WTC11 (cell line): ENCODE results near the gene C1orf198. TPM values are rescaled to one million over a fixed set of nuclear protein-coding genes. Genes with fewer than 3 reads are reported as not detected.

Experiments used
- ATAC-seq: fragments of 200-7000 bp; cut with Tn5 transposase; 2 replicates; pipeline ENCODE4 v1.10.0; 2021; ENCODE audit warnings: mild to moderate bottlenecking, moderate library complexity
- CTCF ChIA-PET: fragments of 300-600 bp; sonication (Branson Sonifier 250); formaldehyde crosslinking; loops from one replicate; lab custom pipeline; 2021; ENCODE audit warnings: antibody characterized with exemption; lab: Charles Lee
- POLR2A ChIA-PET: fragments of 350-600 bp; sonication (Branson Sonifier 250); formaldehyde crosslinking; loops from one replicate; lab custom pipeline; 2021; ENCODE audit warnings: antibody characterized with exemption; lab: Charles Lee
- DNase-seq: peaks from one replicate; pipeline ENCODE4 v3.0.0; 2021; ENCODE audit warnings: low spot score
- H3K27ac Mint-ChIP-seq: 2 replicates; pipeline ENCODE4 v1.8.0; 2021; ENCODE audit warnings: mixed read lengths
- H3K27me3 Mint-ChIP-seq: 2 replicates; pipeline ENCODE4 v1.8.0; 2021; ENCODE audit warnings: low read depth, mild to moderate bottlenecking, moderate library complexity, mixed read lengths
- H3K36me3 Mint-ChIP-seq: 2 replicates; pipeline ENCODE4 v1.8.0; 2021; ENCODE audit warnings: mixed read lengths
- H3K4me1 Mint-ChIP-seq: 2 replicates; pipeline ENCODE4 v1.8.0; 2022; ENCODE audit warnings: mixed read lengths
- H3K4me3 Mint-ChIP-seq: 2 replicates; pipeline ENCODE4 v1.8.0; 2021; ENCODE audit warnings: mild to moderate bottlenecking, moderate library complexity, mixed read lengths
- H3K9me3 Mint-ChIP-seq: 2 replicates; pipeline ENCODE4 v1.8.0; 2021; ENCODE audit warnings: mixed read lengths
- ATF1 ChIP-seq: sonication (generic); formaldehyde crosslinking; IDR thresholded peaks from 2 replicates; pipeline ENCODE4 v1.8.1; 2023; ENCODE audit warnings: mild to moderate bottlenecking, moderate library complexity, missing genetic modification reagents
- ATF2 ChIP-seq: sonication (generic); formaldehyde crosslinking; IDR thresholded peaks from 2 replicates; pipeline ENCODE4 v1.8.1; 2022; ENCODE audit warnings: low read depth, missing genetic modification reagents, borderline replicate concordance
- CBFB ChIP-seq: sonication (generic); formaldehyde crosslinking; IDR thresholded peaks from 2 replicates; pipeline ENCODE4 v1.8.1; 2022; ENCODE audit warnings: mild to moderate bottlenecking, low read depth, missing genetic modification reagents
- CTCF ChIP-seq: fragments of 200-600 bp; IDR thresholded peaks from 2 replicates; pipeline ENCODE4 v1.8.0; 2022; ENCODE audit warnings: antibody characterized with exemption
- ERG ChIP-seq: fragments of 250-450 bp; sonication (Bioruptor Pico); IDR thresholded peaks from 2 replicates; pipeline ENCODE4 v1.8.0; 2021; ENCODE audit warnings: mild to moderate bottlenecking
- ETV6 ChIP-seq: sonication (generic); formaldehyde crosslinking; IDR thresholded peaks from 2 replicates; pipeline ENCODE4 v1.8.1; 2022; ENCODE audit warnings: mild to moderate bottlenecking, missing genetic modification reagents
- FOXK1 ChIP-seq: sonication (generic); formaldehyde crosslinking; IDR thresholded peaks from 2 replicates; pipeline ENCODE4 v1.8.0; 2022; ENCODE audit warnings: mild to moderate bottlenecking, moderate library complexity, missing genetic modification reagents
- FOXP1 ChIP-seq: sonication (generic); formaldehyde crosslinking; IDR thresholded peaks from 2 replicates; pipeline ENCODE4 v1.8.0; 2022; ENCODE audit warnings: missing genetic modification reagents, mild to moderate bottlenecking, moderate library complexity, borderline replicate concordance
- NFATC4 ChIP-seq: fragments of 250-450 bp; sonication (Bioruptor Pico); IDR thresholded peaks from 2 replicates; pipeline ENCODE4 v1.9.0; 2021; ENCODE audit warnings: mild to moderate bottlenecking
- NR3C1 ChIP-seq: sonication (generic); formaldehyde crosslinking; conservative IDR thresholded peaks from 2 replicates; pipeline ENCODE4 v1.8.1; 2023; ENCODE audit warnings: low read depth, mild to moderate bottlenecking, missing genetic modification reagents
- SMAD4 ChIP-seq: sonication (generic); formaldehyde crosslinking; IDR thresholded peaks from 2 replicates; pipeline ENCODE4 v1.8.0; 2022; ENCODE audit warnings: mild to moderate bottlenecking, missing genetic modification reagents
- TP53 ChIP-seq: sonication (generic); formaldehyde crosslinking; IDR thresholded peaks from 2 replicates; pipeline ENCODE4 v1.8.1; 2023; ENCODE audit warnings: mild to moderate bottlenecking, missing genetic modification reagents
- USF2 ChIP-seq: sonication (generic); formaldehyde crosslinking; IDR thresholded peaks from 2 replicates; pipeline ENCODE4 v1.8.1; 2023; ENCODE audit warnings: mild to moderate bottlenecking, missing genetic modification reagents, moderate library complexity
- ZNF219 ChIP-seq: sonication (generic); formaldehyde crosslinking; IDR thresholded peaks from 2 replicates; pipeline ENCODE4 v1.8.0; 2023; ENCODE audit warnings: missing genetic modification reagents, mild to moderate bottlenecking, borderline replicate concordance
- ZNF232 ChIP-seq: sonication (generic); formaldehyde crosslinking; IDR thresholded peaks from 2 replicates; pipeline ENCODE4 v1.8.0; 2022; ENCODE audit warnings: mild to moderate bottlenecking, missing genetic modification reagents
- ZNF512 ChIP-seq: sonication (generic); formaldehyde crosslinking; IDR thresholded peaks from 2 replicates; pipeline ENCODE4 v1.8.1; 2022; ENCODE audit warnings: missing genetic modification reagents, borderline replicate concordance
- total RNA-seq: library from RNA; stranded (reverse); gene quantifications from 3 replicates; pipeline ENCODE4 v1.2.3, GENCODE V29; 2021
- TF ChIP-seq, protein P1 (sequence below): sonication (generic); formaldehyde crosslinking; IDR thresholded peaks from 2 replicates; pipeline ENCODE4 v1.8.0; 2023; ENCODE audit warnings: missing genetic modification reagents, mild to moderate bottlenecking, borderline replicate concordance
- TF ChIP-seq, protein P2 (sequence below): fragments of 250-450 bp; sonication (Bioruptor Pico); conservative IDR thresholded peaks from 2 replicates; pipeline ENCODE4 v1.9.0; 2021; ENCODE audit warnings: mild to moderate bottlenecking
- TF ChIP-seq, protein P3 (sequence below): sonication (generic); formaldehyde crosslinking; IDR thresholded peaks from 2 replicates; pipeline ENCODE4 v1.8.0; 2022; ENCODE audit warnings: mild to moderate bottlenecking, missing genetic modification reagents
- TF ChIP-seq, protein P4 (sequence below): sonication (generic); formaldehyde crosslinking; IDR thresholded peaks from 2 replicates; pipeline ENCODE4 v1.8.1; 2023; ENCODE audit warnings: mild to moderate bottlenecking, moderate library complexity, missing genetic modification reagents

The C1orf198 gene
- total RNA-seq, 1 experiment from 2014 or later = 26.9 TPM

DNA sequence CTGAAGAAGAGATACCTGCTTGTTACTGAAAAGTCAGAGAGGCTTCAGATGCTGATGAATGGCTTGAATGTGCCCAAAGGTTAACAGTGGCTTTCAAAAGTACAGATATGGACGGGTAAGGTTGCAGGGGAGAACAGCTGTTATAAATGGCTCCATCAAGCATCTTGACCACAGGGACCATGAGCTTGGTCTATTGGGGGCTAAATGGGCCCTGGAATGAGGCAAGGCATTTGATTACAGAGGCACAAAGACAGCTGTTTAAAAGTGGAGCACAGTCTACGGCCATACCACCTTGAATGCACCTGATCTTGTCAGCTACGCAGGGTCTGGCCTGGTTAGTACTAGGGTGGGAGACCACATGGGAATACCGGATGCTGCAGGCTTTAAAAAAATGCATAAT, 48.3 kb downstream of the C1orf198 start (continued):
- TF ChIP-seq, protein P1, sequence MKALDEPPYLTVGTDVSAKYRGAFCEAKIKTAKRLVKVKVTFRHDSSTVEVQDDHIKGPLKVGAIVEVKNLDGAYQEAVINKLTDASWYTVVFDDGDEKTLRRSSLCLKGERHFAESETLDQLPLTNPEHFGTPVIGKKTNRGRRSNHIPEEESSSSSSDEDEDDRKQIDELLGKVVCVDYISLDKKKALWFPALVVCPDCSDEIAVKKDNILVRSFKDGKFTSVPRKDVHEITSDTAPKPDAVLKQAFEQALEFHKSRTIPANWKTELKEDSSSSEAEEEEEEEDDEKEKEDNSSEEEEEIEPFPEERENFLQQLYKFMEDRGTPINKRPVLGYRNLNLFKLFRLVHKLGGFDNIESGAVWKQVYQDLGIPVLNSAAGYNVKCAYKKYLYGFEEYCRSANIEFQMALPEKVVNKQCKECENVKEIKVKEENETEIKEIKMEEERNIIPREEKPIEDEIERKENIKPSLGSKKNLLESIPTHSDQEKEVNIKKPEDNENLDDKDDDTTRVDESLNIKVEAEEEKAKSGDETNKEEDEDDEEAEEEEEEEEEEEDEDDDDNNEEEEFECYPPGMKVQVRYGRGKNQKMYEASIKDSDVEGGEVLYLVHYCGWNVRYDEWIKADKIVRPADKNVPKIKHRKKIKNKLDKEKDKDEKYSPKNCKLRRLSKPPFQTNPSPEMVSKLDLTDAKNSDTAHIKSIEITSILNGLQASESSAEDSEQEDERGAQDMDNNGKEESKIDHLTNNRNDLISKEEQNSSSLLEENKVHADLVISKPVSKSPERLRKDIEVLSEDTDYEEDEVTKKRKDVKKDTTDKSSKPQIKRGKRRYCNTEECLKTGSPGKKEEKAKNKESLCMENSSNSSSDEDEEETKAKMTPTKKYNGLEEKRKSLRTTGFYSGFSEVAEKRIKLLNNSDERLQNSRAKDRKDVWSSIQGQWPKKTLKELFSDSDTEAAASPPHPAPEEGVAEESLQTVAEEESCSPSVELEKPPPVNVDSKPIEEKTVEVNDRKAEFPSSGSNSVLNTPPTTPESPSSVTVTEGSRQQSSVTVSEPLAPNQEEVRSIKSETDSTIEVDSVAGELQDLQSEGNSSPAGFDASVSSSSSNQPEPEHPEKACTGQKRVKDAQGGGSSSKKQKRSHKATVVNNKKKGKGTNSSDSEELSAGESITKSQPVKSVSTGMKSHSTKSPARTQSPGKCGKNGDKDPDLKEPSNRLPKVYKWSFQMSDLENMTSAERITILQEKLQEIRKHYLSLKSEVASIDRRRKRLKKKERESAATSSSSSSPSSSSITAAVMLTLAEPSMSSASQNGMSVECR (CRISPR knock-in tag) = no peak
- no peak for TF ChIP-seq CTCF
- TF ChIP-seq FOXK1 = no peak
- TF ChIP-seq ZNF219 = no peak
- TF ChIP-seq USF2 = no peak
- TF ChIP-seq NR3C1 (CRISPR knock-in tag) = no peak
- TF ChIP-seq TP53 (CRISPR knock-in tag) = no peak
- TF ChIP-seq FOXP1 (CRISPR knock-in tag) = no peak

DNA sequence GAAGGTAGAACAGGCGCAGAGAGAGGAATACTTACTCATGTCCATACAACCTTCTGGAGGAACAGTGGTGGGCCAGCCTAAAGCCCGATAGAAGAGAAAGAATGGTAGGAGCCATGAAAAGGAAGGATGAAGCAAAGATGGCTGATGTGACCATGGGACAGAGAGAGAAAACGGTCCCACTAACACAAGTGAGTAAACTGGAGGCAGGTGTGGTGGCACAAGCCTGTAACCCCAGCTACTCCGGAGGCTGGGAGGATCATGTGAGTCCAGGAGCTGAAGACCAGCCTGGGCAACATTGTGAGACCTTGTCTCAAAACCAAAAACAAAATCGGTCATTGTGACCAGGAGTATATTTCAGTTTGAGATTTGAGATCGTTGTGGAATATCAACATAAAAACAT, 49.4 kb downstream of the C1orf198 start:
- Mint-ChIP-seq H3K27ac (no peak overlapping the region), H3K9me3 (peaks cover 1% of the 10 kb centered on the region; the same call in 1 of the 2 replicates)
- POLR2A ChIA-PET = no interaction called here

More for the DNA sequence above, 49.4 kb downstream of the C1orf198 start:
- Mint-ChIP-seq H3K27me3 (peaks cover 6% of the 10 kb centered on the region; the same call in 1 of the 2 replicates), H3K4me1 (no peaks in the 10 kb centered on the region), H3K4me3 (no peak overlapping the region), H3K36me3 (no peaks in the 10 kb centered on the region)
- CTCF ChIA-PET = no interaction called here
- TF ChIP-seq SMAD4 (CRISPR knock-in tag) = no peak
- no peak for TF ChIP-seq NFATC4 (CRISPR knock-in tag)
- no peak for TF ChIP-seq CBFB (CRISPR knock-in tag)
- TF ChIP-seq FOXP1 (CRISPR knock-in tag) = no peak
- TF ChIP-seq, protein P2, sequence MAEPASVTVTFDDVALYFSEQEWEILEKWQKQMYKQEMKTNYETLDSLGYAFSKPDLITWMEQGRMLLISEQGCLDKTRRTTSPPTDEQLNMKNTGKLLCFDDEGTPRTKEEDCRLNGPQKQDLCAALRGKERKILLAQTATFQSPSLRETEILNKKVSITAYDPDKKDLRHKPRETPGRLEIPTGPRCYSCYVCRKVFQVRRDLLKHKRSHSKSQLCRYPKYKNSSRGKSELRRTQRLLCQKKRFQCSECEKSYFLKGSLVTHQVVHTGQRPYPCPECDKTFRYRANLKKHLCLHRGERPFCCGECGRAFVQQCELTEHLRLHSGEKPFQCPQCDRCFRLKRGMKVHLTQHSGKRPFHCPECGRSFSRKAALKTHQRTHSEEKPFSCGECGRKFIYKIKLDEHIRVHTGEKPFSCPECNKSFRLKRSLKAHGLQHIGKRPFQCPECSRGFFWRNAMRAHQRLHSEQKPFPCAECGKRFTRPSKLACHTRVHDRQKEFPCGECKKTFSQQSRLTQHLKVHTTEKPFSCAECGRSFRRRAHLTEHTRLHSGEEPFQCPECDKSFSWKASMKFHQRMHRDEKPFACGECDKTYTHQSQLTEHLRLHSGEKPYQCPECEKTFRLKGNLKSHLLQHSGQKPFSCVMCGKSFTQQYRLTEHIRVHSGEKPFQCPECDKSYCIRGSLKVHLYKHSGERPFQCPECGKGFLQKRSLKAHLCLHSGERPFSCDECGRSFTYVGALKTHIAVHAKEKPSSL (CRISPR knock-in tag) = no peak
- TF ChIP-seq ETV6 (CRISPR knock-in tag) = no peak
- no peak for TF ChIP-seq ATF2 (CRISPR knock-in tag)
- TF ChIP-seq ZNF232 (CRISPR knock-in tag) = no peak
- TF ChIP-seq, protein P3, sequence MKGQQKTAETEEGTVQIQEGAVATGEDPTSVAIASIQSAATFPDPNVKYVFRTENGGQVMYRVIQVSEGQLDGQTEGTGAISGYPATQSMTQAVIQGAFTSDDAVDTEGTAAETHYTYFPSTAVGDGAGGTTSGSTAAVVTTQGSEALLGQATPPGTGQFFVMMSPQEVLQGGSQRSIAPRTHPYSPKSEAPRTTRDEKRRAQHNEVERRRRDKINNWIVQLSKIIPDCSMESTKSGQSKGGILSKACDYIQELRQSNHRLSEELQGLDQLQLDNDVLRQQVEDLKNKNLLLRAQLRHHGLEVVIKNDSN (CRISPR knock-in tag) = no peak
- TF ChIP-seq, protein P4, sequence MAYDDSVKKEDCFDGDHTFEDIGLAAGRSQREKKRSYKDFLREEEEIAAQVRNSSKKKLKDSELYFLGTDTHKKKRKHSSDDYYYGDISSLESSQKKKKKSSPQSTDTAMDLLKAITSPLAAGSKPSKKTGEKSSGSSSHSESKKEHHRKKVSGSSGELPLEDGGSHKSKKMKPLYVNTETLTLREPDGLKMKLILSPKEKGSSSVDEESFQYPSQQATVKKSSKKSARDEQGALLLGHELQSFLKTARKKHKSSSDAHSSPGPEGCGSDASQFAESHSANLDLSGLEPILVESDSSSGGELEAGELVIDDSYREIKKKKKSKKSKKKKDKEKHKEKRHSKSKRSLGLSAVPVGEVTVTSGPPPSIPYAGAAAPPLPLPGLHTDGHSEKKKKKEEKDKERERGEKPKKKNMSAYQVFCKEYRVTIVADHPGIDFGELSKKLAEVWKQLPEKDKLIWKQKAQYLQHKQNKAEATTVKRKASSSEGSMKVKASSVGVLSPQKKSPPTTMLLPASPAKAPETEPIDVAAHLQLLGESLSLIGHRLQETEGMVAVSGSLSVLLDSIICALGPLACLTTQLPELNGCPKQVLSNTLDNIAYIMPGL (CRISPR knock-in tag) = no peak
- no peak for TF ChIP-seq ATF1 (CRISPR knock-in tag)
- no peak for TF ChIP-seq ZNF512 (CRISPR knock-in tag)
- TF ChIP-seq ERG (CRISPR knock-in tag) = no peak
- no peak for DNase-seq
- no peak for ATAC-seq
